ENCODE data around the gene MPHOSPH6.

The MPHOSPH6 gene

DNA sequence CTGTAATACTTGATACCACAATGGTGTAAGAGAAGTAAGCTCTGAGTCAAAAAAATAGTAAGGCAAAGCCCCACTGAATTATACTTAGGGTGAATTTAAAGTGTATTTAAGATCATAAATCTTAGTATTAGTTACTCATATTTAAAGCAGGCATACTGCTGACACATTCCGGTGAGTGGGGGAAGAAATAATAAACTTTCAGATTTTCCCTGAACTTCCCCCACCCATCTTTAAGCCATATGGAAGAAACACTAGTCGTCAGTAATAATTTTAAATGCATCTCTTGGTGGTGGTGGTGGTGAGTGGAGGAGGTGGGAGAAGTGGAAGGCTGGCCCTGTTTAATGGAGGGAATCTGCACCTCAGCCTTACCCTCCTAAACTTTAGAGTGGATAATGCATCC is 20.5 kb downstream of the MPHOSPH6 start:
- H3K9me3 ChIP-seq (ENCODE audit: insufficient read depth, low read length, severe bottlenecking): no peaks in the 10 kb centered on the region
- peaks cover 66% of the 10 kb centered on the region for H3K36me3 ChIP-seq (ENCODE audit: insufficient read depth, low read length)
- H3K4me3 ChIP-seq (ENCODE audit: low read depth in 1 of 2, low read length in 2 of 2): no peak overlapping the region
- H3K27ac ChIP-seq (ENCODE audit: low read length): no peak overlapping the region
- H4K20me1 ChIP-seq (ENCODE audit: insufficient read depth, low read length): 0 out of 2 replicates have a peak, but pooled peaks cover 5% of the 10 kb centered on the region
- H3K79me2 ChIP-seq (ENCODE audit: insufficient read depth, low read length): peaks cover 18% of the 10 kb centered on the region
- no peaks in the 10 kb centered on the region for H3K4me1 ChIP-seq (ENCODE audit: insufficient read depth, low read length)
- TF ChIP-seq, protein P1, sequence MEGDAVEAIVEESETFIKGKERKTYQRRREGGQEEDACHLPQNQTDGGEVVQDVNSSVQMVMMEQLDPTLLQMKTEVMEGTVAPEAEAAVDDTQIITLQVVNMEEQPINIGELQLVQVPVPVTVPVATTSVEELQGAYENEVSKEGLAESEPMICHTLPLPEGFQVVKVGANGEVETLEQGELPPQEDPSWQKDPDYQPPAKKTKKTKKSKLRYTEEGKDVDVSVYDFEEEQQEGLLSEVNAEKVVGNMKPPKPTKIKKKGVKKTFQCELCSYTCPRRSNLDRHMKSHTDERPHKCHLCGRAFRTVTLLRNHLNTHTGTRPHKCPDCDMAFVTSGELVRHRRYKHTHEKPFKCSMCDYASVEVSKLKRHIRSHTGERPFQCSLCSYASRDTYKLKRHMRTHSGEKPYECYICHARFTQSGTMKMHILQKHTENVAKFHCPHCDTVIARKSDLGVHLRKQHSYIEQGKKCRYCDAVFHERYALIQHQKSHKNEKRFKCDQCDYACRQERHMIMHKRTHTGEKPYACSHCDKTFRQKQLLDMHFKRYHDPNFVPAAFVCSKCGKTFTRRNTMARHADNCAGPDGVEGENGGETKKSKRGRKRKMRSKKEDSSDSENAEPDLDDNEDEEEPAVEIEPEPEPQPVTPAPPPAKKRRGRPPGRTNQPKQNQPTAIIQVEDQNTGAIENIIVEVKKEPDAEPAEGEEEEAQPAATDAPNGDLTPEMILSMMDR (IDR thresholded peaks at IDR 0.05; ENCODE audit: borderline replicate concordance, extremely low read depth, low read length, poor library complexity, severe bottlenecking): no peak
- no peak for TF ChIP-seq EZH2 (IDR thresholded peaks at IDR 0.05; ENCODE audit: borderline replicate concordance, low read depth, low read length, severe bottlenecking)
- H3K9ac ChIP-seq (ENCODE audit: low read depth, low read length): no peak overlapping the region
- no peak overlapping the region for H2AFZ ChIP-seq (ENCODE audit: low read depth, low read length)
- ATAC-seq (ENCODE audit: insufficient read depth, low read depth): no peak
- DNase-seq: no peak
- no peak overlapping the region for H3K4me2 ChIP-seq (ENCODE audit: insufficient read depth, low read length)
- no peaks in the 10 kb centered on the region for H3K27me3 ChIP-seq (ENCODE audit: insufficient read depth, low read length, poor library complexity)

DNA sequence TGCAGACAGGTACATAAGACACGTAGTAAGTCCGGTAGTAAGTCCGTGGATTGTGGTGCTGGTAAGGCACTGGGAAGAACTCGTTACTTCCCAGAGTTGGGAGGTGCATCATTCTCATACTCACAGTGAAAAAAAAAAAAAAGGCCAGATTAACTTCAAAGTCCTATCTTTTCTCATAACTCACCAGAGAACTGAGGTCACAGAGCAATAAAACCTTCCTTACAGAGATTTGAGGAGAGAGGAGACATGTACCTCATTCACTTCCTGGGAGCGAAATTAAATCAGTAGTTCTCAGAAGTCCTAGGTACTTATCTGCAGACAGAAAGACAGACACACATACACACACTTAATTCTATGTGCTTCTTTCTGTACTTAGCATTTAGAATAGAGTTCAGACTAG is 22.5 kb downstream of the MPHOSPH6 start:
- Histone ChIP-seq H3K9ac (ENCODE audit: low read depth, low read length) (no peak overlapping the region), H2AFZ (ENCODE audit: low read depth, low read length) (no peak overlapping the region), H3K27me3 (ENCODE audit: insufficient read depth, low read length, poor library complexity) (no peaks in the 10 kb centered on the region), H3K27ac (ENCODE audit: low read length) (no peak overlapping the region), H3K9me3 (ENCODE audit: insufficient read depth, low read length, severe bottlenecking) (no peaks in the 10 kb centered on the region), H3K4me2 (ENCODE audit: insufficient read depth, low read length) (no peak overlapping the region), H3K79me2 (ENCODE audit: insufficient read depth, low read length) (peaks cover 3% of the 10 kb centered on the region; the same call in 1 of the 2 replicates), H3K4me3 (ENCODE audit: low read depth in 1 of 2, low read length in 2 of 2) (no peak overlapping the region), H3K36me3 (ENCODE audit: insufficient read depth, low read length) (peaks cover 59% of the 10 kb centered on the region), H3K4me1 (ENCODE audit: insufficient read depth, low read length) (no peaks in the 10 kb centered on the region), H4K20me1 (ENCODE audit: insufficient read depth, low read length) (0 out of 2 replicates have a peak, but pooled peaks cover 2% of the 10 kb centered on the region)
- TF ChIP-seq, protein P1 (IDR thresholded peaks at IDR 0.05; ENCODE audit: borderline replicate concordance, extremely low read depth, low read length, poor library complexity, severe bottlenecking): no peak
- TF ChIP-seq EZH2 (IDR thresholded peaks at IDR 0.05; ENCODE audit: borderline replicate concordance, low read depth, low read length, severe bottlenecking): no peak
- DNase-seq (no peak), ATAC-seq (ENCODE audit: insufficient read depth, low read depth) (no peak)

DNA sequence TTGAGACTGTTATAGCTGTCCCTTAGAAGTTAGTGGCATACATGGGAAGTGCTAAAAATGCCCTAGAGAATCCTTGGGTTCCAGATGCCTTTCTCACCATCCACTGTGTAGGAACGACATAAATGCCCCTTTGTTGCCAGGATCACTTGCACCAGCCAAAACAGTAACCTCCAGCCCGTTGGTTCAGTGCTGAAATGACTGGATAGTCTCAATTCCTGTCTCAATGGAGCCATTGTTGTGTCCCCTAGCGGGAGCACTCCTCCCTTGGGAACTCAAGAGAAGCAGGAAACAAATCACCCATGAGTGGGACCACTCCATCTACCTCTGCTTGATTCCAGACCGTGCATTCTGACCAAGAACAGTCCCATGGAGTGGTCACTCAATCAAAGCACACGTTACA is 23.1 kb downstream of the MPHOSPH6 start:
- H3K36me3 ChIP-seq (ENCODE audit: insufficient read depth, low read length): peaks cover 57% of the 10 kb centered on the region

More for the DNA sequence above, 23.1 kb downstream of the MPHOSPH6 start:
- Histone ChIP-seq H3K27ac (ENCODE audit: low read length) (no peak overlapping the region), H3K9ac (ENCODE audit: low read depth, low read length) (no peak overlapping the region), H3K4me2 (ENCODE audit: insufficient read depth, low read length) (no peak overlapping the region), H2AFZ (ENCODE audit: low read depth, low read length) (no peak overlapping the region), H3K4me3 (ENCODE audit: low read depth in 1 of 2, low read length in 2 of 2) (no peak overlapping the region), H3K27me3 (ENCODE audit: insufficient read depth, low read length, poor library complexity) (no peaks in the 10 kb centered on the region), H3K79me2 (ENCODE audit: insufficient read depth, low read length) (no peaks in the 10 kb centered on the region), H4K20me1 (ENCODE audit: insufficient read depth, low read length) (no peaks in the 10 kb centered on the region), H3K4me1 (ENCODE audit: insufficient read depth, low read length) (no peaks in the 10 kb centered on the region), H3K9me3 (ENCODE audit: insufficient read depth, low read length, severe bottlenecking) (no peaks in the 10 kb centered on the region)
- DNase-seq (no peak), ATAC-seq (ENCODE audit: insufficient read depth, low read depth) (no peak)
- TF ChIP-seq, protein P1 (IDR thresholded peaks at IDR 0.05; ENCODE audit: borderline replicate concordance, extremely low read depth, low read length, poor library complexity, severe bottlenecking): no peak
- TF ChIP-seq EZH2 (IDR thresholded peaks at IDR 0.05; ENCODE audit: borderline replicate concordance, low read depth, low read length, severe bottlenecking): no peak
